ENCODE data around the gene RHEB.

DNA sequence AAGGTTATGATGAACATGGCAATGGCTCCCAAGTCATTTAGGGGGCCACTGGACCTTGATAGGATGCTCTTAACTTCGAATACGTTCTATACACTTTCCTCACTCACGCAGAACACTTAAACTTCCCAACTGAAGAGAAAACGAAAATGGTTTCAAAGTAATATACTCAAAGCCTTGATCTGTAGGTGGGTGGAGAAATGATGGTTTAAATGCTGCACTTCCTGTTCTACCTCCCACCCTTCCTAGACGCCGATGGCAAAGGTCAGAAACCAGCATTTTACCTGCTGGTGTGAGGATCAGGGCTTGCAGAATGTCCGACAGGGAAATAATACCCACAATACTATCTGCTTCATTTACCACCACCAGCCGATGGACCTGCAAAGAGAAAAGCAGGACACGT lies 40.5 kb upstream of the RHEB start:
- TF ChIP-seq, protein P1, sequence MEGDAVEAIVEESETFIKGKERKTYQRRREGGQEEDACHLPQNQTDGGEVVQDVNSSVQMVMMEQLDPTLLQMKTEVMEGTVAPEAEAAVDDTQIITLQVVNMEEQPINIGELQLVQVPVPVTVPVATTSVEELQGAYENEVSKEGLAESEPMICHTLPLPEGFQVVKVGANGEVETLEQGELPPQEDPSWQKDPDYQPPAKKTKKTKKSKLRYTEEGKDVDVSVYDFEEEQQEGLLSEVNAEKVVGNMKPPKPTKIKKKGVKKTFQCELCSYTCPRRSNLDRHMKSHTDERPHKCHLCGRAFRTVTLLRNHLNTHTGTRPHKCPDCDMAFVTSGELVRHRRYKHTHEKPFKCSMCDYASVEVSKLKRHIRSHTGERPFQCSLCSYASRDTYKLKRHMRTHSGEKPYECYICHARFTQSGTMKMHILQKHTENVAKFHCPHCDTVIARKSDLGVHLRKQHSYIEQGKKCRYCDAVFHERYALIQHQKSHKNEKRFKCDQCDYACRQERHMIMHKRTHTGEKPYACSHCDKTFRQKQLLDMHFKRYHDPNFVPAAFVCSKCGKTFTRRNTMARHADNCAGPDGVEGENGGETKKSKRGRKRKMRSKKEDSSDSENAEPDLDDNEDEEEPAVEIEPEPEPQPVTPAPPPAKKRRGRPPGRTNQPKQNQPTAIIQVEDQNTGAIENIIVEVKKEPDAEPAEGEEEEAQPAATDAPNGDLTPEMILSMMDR (IDR thresholded peaks at IDR 0.05) = no peak
- TF ChIP-seq POLR2A (IDR thresholded peaks at IDR 0.05) = no peak

Data from gastroesophageal sphincter (tissue), 3 donors.